ENCODE data around the gene CSNK1D. TPM values are rescaled to one million over a fixed set of nuclear protein-coding genes. Genes with fewer than 3 reads are reported as not detected.

The CSNK1D gene
- total and polyA plus RNA-seq, 10 of the 15 experiments (the other 5 are each of a cell fraction or from before 2014, with no cell fraction given) = 5.7 to 105 (median 58.1) TPM

DNA sequence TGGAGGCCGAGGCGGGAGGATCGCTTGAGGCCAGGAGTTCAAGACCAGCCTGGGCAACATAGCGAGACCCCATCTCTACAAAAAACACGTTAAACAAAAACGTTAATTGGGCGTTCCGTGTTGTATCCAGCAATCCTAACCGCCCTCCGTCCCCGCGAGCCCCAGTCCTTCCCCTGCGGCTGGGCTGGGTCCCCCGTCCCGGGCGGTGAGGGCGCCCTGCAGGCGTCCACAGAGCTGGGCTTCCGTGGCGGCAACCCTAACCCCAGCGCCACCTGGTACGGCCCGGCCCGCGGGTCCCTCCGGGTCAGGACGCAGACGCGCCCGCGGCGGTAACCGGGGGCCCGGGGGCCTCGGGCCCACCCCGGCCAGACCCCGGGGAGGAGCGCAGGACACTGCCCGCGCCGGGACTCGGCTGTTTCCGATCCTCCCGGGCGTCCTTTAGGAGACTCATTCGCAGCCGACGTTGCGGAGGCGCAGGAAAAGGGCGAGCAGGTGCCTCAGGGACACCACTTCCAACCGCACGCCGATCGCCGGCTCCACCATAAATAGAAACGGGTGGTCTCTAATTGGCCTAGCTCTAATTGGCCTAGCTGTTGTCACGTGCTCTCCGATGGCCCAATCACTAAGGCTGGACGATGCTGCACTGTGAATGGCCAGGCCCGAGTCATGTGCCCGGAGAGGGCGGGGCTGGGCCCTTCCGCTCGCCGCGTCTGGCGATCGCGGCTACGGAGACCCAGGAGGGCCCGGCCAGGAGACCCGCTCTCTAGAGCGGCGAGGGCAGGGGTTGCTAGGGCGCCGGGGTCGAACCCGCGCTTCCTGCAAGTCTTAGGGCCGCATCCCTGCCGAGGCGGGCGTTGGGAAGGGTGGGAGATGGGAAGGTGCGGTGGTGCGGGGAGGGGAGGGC lies 19.0 kb upstream of the CSNK1D start (continued):
- peak in 1 of 2 experiments; percentile 34; a peak in 1 of 4 replicates for TF ChIP-seq EP300 (IDR thresholded peaks at IDR 0.05; ENCODE audit: borderline replicate concordance in 1 of 2, control insufficient read depth in 1 of 2, low read depth in 2 of 2, low read length in 2 of 2)
- no peak for TF ChIP-seq CBX5 (IDR thresholded peaks at IDR 0.05; ENCODE audit: low read depth)
- peak; percentile 86 for TF ChIP-seq MXI1 (IDR thresholded peaks at IDR 0.05; ENCODE audit: low read depth, low read length)
- TF ChIP-seq RCOR1 (conservative IDR thresholded peaks at IDR 0.05; ENCODE audit: low read depth, low read length) = no peak
- TF ChIP-seq SUPT20H (IDR thresholded peaks at IDR 0.05; ENCODE audit: borderline replicate concordance, control insufficient read depth, low read depth, low read length) = no peak
- TF ChIP-seq ATF7 (IDR thresholded peaks at IDR 0.05; ENCODE audit: low read depth) = no peak
- no peak for TF ChIP-seq PAX5 (IDR thresholded peaks at IDR 0.05; ENCODE audit: borderline replicate concordance, low read depth, low read length)
- no peak for TF ChIP-seq RAD21 (IDR thresholded peaks at IDR 0.05; ENCODE audit: insufficient read depth, low read depth, low read length)
- no peak for TF ChIP-seq ZZZ3 (IDR thresholded peaks at IDR 0.05; ENCODE audit: control insufficient read depth, insufficient read length, low read depth)
- TF ChIP-seq ZNF384 (IDR thresholded peaks at IDR 0.05; ENCODE audit: borderline replicate concordance, low read depth, low read length) = no peak
- no peak; the same call in 1 of the 2 replicates for TF ChIP-seq SIN3A (IDR thresholded peaks at IDR 0.05; ENCODE audit: low read depth, low read length)
- TF ChIP-seq HDAC2 (IDR thresholded peaks at IDR 0.05) = no peak
- no peak for TF ChIP-seq SREBF2 (IDR thresholded peaks at IDR 0.05; ENCODE audit: low read length)
- TF ChIP-seq BCL11A (IDR thresholded peaks at IDR 0.05; ENCODE audit: low read depth, low read length) = 0 out of 2 replicates have a peak, but pooled peaks have one; percentile 12
- TF ChIP-seq BCLAF1 (IDR thresholded peaks at IDR 0.05) = no peak

Measured in GM12878 (cell line).